Transverse colon (tissue), 4 donors: Measurements from ENCODE around the gene ADGRB3.

Experiments
- POLR2A ChIP-seq: fragments of 450-650 bp; IDR thresholded peaks from one replicate; pipeline ENCODE4 v1.6.1; 2016; ENCODE audit warnings: antibody characterized with exemption, mild to moderate bottlenecking, moderate library complexity
- POLR2AphosphoS5 ChIP-seq, 3 donors: sonication (generic); formaldehyde crosslinking; IDR thresholded peaks; one replicate each; pipeline ENCODE4 v1.6.1; 2016; ENCODE audit warnings: antibody characterized with exemption in 3 of 3
- TF ChIP-seq, protein P1 (sequence below), 5 experiments: fragments of 200-600 bp in 3 of 5; fragments of 450-650 bp in 2 of 5; sonication (generic) in 3 of 5; IDR thresholded peaks; 1 replicate in 2 of 5; 2 replicates in 3 of 5; pipeline ENCODE4 v1.5.1; 2016 to 2017; ENCODE audit warnings: antibody characterized with exemption in 5 of 5, inconsistent platforms in 3 of 5, mild to moderate bottlenecking in 2 of 5, moderate library complexity in 1 of 5

DNA sequence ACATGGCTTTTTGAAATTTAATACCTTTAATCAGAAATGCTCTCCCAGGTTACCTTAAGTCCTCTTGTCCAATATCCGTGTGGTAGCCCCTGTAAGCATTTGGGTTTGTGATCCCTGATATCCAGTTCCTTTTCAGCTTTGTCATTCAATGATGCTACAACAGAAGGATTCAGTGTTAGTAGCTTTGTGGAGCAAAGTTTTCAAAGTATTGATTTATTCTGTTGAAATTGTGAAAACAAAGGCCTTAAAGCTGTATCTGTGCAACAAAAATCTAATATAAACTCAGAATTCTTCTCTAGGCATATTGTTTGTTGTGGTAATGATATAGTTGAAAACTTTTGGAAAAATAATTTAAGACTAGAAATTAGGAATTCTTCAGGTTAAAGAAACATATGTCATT, 91.9 kb downstream of the ADGRB3 start:
- TF ChIP-seq, protein P1, sequence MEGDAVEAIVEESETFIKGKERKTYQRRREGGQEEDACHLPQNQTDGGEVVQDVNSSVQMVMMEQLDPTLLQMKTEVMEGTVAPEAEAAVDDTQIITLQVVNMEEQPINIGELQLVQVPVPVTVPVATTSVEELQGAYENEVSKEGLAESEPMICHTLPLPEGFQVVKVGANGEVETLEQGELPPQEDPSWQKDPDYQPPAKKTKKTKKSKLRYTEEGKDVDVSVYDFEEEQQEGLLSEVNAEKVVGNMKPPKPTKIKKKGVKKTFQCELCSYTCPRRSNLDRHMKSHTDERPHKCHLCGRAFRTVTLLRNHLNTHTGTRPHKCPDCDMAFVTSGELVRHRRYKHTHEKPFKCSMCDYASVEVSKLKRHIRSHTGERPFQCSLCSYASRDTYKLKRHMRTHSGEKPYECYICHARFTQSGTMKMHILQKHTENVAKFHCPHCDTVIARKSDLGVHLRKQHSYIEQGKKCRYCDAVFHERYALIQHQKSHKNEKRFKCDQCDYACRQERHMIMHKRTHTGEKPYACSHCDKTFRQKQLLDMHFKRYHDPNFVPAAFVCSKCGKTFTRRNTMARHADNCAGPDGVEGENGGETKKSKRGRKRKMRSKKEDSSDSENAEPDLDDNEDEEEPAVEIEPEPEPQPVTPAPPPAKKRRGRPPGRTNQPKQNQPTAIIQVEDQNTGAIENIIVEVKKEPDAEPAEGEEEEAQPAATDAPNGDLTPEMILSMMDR (IDR thresholded peaks at IDR 0.05) = no peak
- TF ChIP-seq POLR2A (no peak), POLR2AphosphoS5 (IDR thresholded peaks at IDR 0.05) (no peak)
